GM23338 (cell line): ENCODE data around the gene ID3. TPM values are rescaled to one million over a fixed set of nuclear protein-coding genes. Genes with fewer than 3 reads are reported as not detected.
A peak's percentile ranks its signal among the peaks of the same experiment; 100 is the strongest.

Experiments
- ATAC-seq: fragments of 200-7000 bp; cut with Tn5 transposase; 3 replicates; pipeline ENCODE4 v1.9.1; 2020
- DNase-seq: peaks from one replicate; pipeline ENCODE4 v3.0.0-alpha.2; 2015; ENCODE audit warnings: low spot score
- H2AFZ ChIP-seq: fragments of 200-600 bp; sonication (generic); 2 replicates; pipeline ENCODE4 v1.8.0; 2016; ENCODE audit warnings: antibody characterized with exemption, mild to moderate bottlenecking, moderate library complexity
- H3F3A ChIP-seq: fragments of 200-600 bp; sonication (generic); replicated peaks from 2 replicates; pipeline ENCODE4 v1.8.0; 2017; ENCODE audit warnings: antibody characterized with exemption, mixed run types, low read depth
- H3K27ac ChIP-seq: fragments of 200-600 bp; sonication (generic); 2 replicates; pipeline ENCODE4 v1.6.1; 2016; ENCODE audit warnings: low read depth
- H3K27me3 ChIP-seq: fragments of 200-600 bp; sonication (generic); 2 replicates; pipeline ENCODE4 v1.8.0; 2016; ENCODE audit warnings: mild to moderate bottlenecking, mixed run types, moderate library complexity; ENCODE audit not compliant: insufficient read depth
- H3K36me3 ChIP-seq: fragments of 200-600 bp; sonication (generic); 2 replicates; pipeline ENCODE4 v1.8.0; 2016; ENCODE audit warnings: mild to moderate bottlenecking; ENCODE audit not compliant: insufficient read depth
- H3K4me1 ChIP-seq: fragments of 200-600 bp; sonication (generic); 2 replicates; pipeline ENCODE4 v1.8.0; 2016; ENCODE audit warnings: mild to moderate bottlenecking, moderate library complexity; ENCODE audit not compliant: insufficient read depth
- H3K4me2 ChIP-seq: fragments of 200-600 bp; sonication (generic); 2 replicates; pipeline ENCODE4 v1.7.1; 2017; ENCODE audit warnings: mixed run types
- H3K4me3 ChIP-seq: fragments of 200-600 bp; sonication (generic); 2 replicates; pipeline ENCODE4 v1.6.1; 2016; ENCODE audit warnings: mixed run types
- H3K79me2 ChIP-seq: fragments of 200-600 bp; sonication (generic); replicated peaks from 2 replicates; pipeline ENCODE4 v1.8.0; 2017; ENCODE audit warnings: mild to moderate bottlenecking; ENCODE audit not compliant: insufficient read depth
- H3K9me2 ChIP-seq: fragments of 200-600 bp; sonication (generic); 2 replicates; pipeline ENCODE4 v1.8.0; 2017; ENCODE audit not compliant: insufficient read depth
- H4K20me1 ChIP-seq: fragments of 200-600 bp; sonication (generic); replicated peaks from 2 replicates; pipeline ENCODE4 v1.8.0; 2017; ENCODE audit warnings: mild to moderate bottlenecking; ENCODE audit not compliant: insufficient read depth
- H3K27ac Mint-ChIP-seq: 2 replicates; pipeline ENCODE4 v1.8.0; 2020; ENCODE audit warnings: inconsistent platforms, mild to moderate bottlenecking, moderate library complexity, mixed read lengths
- H3K27me3 Mint-ChIP-seq: 3 replicates; pipeline ENCODE4 v1.8.0; 2022; ENCODE audit warnings: low read depth, mild to moderate bottlenecking, moderate library complexity, mixed read lengths, inconsistent platforms; ENCODE audit not compliant: insufficient read depth, poor library complexity
- H3K36me3 Mint-ChIP-seq: 3 replicates; pipeline ENCODE4 v1.8.0; 2021; ENCODE audit warnings: low read depth, mild to moderate bottlenecking, inconsistent platforms, moderate library complexity, mixed read lengths
- H3K4me1 Mint-ChIP-seq: 3 replicates; pipeline ENCODE4 v1.8.0; 2020; ENCODE audit warnings: mild to moderate bottlenecking, inconsistent platforms, mixed read lengths
- H3K4me3 Mint-ChIP-seq: 3 replicates; pipeline ENCODE4 v1.8.0; 2021; ENCODE audit warnings: moderate library complexity, mild to moderate bottlenecking, inconsistent platforms, mixed read lengths
- H3K9me3 Mint-ChIP-seq: 3 replicates; pipeline ENCODE4 v1.8.0; 2020; ENCODE audit warnings: moderate library complexity, mild to moderate bottlenecking, inconsistent platforms, mixed read lengths
- CREB1 ChIP-seq: fragments of 250-450 bp; sonication (Bioruptor Pico); IDR thresholded peaks from 2 replicates; pipeline ENCODE4 v1.5.0; 2020; ENCODE audit warnings: low read depth, mild to moderate bottlenecking, moderate library complexity
- CTCF ChIP-seq, 2 experiments: fragments of 200-600 bp in 1 of 2; sonication (generic) in 1 of 2; conservative IDR thresholded peaks; 2 replicates each; pipeline versions ENCODE4 v1.5.1 to v1.6.1; 2016 to 2017; ENCODE audit warnings: antibody characterized with exemption in 2 of 2, low read depth in 2 of 2, mild to moderate bottlenecking in 2 of 2, moderate library complexity in 1 of 2
- ETS1 ChIP-seq: IDR thresholded peaks from 2 replicates; pipeline ENCODE4 v1.6.1; 2016; ENCODE audit warnings: antibody characterized with exemption
- EZH2phosphoT487 ChIP-seq: fragments of 200-600 bp; sonication (generic); IDR thresholded peaks from one replicate; pipeline ENCODE4 v1.8.1; 2018; ENCODE audit warnings: antibody characterized with exemption; ENCODE audit not compliant: unreplicated experiment
- JUNB ChIP-seq: IDR thresholded peaks from one replicate; pipeline ENCODE4 v1.6.1; 2016; ENCODE audit warnings: antibody characterized with exemption; ENCODE audit not compliant: unreplicated experiment
- POLR2AphosphoS5 ChIP-seq: IDR thresholded peaks from 2 replicates; pipeline ENCODE4 v1.6.1; 2016; ENCODE audit warnings: antibody characterized with exemption, low read depth
- STAT1 ChIP-seq: IDR thresholded peaks from one replicate; pipeline ENCODE4 v1.6.1; 2016; ENCODE audit warnings: antibody characterized with exemption; ENCODE audit not compliant: unreplicated experiment
- ZNF331 ChIP-seq: fragments of 250-450 bp; sonication (Bioruptor Pico); IDR thresholded peaks from 2 replicates; pipeline ENCODE4 v1.5.0; 2020; ENCODE audit warnings: low read depth, mild to moderate bottlenecking, moderate library complexity
- ZNF462 ChIP-seq: fragments of 250-450 bp; sonication (Bioruptor Pico); IDR thresholded peaks from 2 replicates; pipeline ENCODE4 v1.5.0; 2020; ENCODE audit warnings: mild to moderate bottlenecking, moderate library complexity
- polyA plus RNA-seq: library from polyadenylated mRNA; unstranded; fragments of >200 nt; fragmentation: Nextera tagmentation; extraction: Ambion mirVana; gene quantifications from 2 replicates; pipeline ENCODE4 v1.2.1, GENCODE V29; 2016
- total RNA-seq: library from RNA; depleted of rRNA; stranded (reverse); fragments of >200 nt; shearing (Covaris generic); gene quantifications from 2 replicates; pipeline ENCODE4 v1.2.3, GENCODE V29; 2014

The ID3 gene
- total and polyA plus RNA-seq, 2 experiments from 2014 or later = 164 to 345 TPM

- no peaks in the 10 kb centered on the region for H3K9me2 ChIP-seq
- TF ChIP-seq STAT1 (no peak), JUNB (no peak), ZNF462 (CRISPR knock-in tag) (no peak)
- H3K4me2 ChIP-seq = peak overlapping the region; percentile 74
- Mint-ChIP-seq H3K4me3 (peak overlapping the region; percentile 83), H3K9me3 (no peaks in the 10 kb centered on the region), H3K27ac (peak overlapping the region; percentile 52; the same call in 1 of the 2 replicates), H3K4me1 (peaks cover 27% of the 10 kb centered on the region), H3K27me3 (peaks cover 34% of the 10 kb centered on the region), H3K36me3 (no peaks in the 10 kb centered on the region)
- H4K20me1 ChIP-seq = no peaks in the 10 kb centered on the region
- H2AFZ ChIP-seq = peak overlapping the region; percentile 99
- peaks cover 15% of the 10 kb centered on the region; the same call in 1 of the 2 replicates for H3K4me1 ChIP-seq
- ATAC-seq = no peak
- H3K4me3 ChIP-seq = peak overlapping the region; percentile 70
- peaks cover 42% of the 10 kb centered on the region for H3K27me3 ChIP-seq
- H3K27ac ChIP-seq = peak overlapping the region; percentile 30; the same call in 1 of the 2 replicates
- H3K36me3 ChIP-seq = no peaks in the 10 kb centered on the region
- no peaks in the 10 kb centered on the region for H3K79me2 ChIP-seq
- DNase-seq = no peak
- H3F3A ChIP-seq = peaks cover 12% of the 10 kb centered on the region; the same call in 1 of the 2 replicates
Measured at GRCh38 chr1:23531562-23532094, 27.7 kb downstream of the ID3 start.

- peak within 1 kb of the TSS; percentile 83 for H3K4me3 Mint-ChIP-seq
- peaks cover 12% of the 10 kb centered on the region; the same call in 1 of the 2 replicates for H3F3A ChIP-seq
- DNase-seq = peak; percentile 94
- peaks cover 42% of the 10 kb centered on the region for H3K27me3 ChIP-seq
- TF ChIP-seq EZH2phosphoT487 = no peak
- TF ChIP-seq ETS1 = no peak
- no peak for TF ChIP-seq ZNF331
- TF ChIP-seq JUNB = no peak
- TF ChIP-seq CTCF (conservative IDR thresholded peaks at IDR 0.05; ENCODE audit: low read depth in 2 of 2) = peak in 1 of 2 experiments; percentile 44; a peak in 1 of 4 replicates
- TF ChIP-seq CREB1 (CRISPR knock-in tag) = no peak
- TF ChIP-seq POLR2AphosphoS5 = peak; percentile 47
- H3K79me2 ChIP-seq = no peaks in the 10 kb centered on the region
- no peaks in the 10 kb centered on the region for H3K9me3 Mint-ChIP-seq
- H3K27ac ChIP-seq = peak within 1 kb of the TSS; percentile 30; the same call in 1 of the 2 replicates
- H4K20me1 ChIP-seq = no peaks in the 10 kb centered on the region
- peak within 1 kb of the TSS; percentile 99 for H2AFZ ChIP-seq
- H3K4me2 ChIP-seq = peak within 1 kb of the TSS; percentile 87
- H3K9me2 ChIP-seq = no peaks in the 10 kb centered on the region
- peak within 1 kb of the TSS; percentile 52; the same call in 1 of the 2 replicates for H3K27ac Mint-ChIP-seq
- H3K4me1 Mint-ChIP-seq = peaks cover 33% of the 10 kb centered on the region
- peaks cover 19% of the 10 kb centered on the region; the same call in 1 of the 2 replicates for H3K4me1 ChIP-seq
- H3K4me3 ChIP-seq = peak within 1 kb of the TSS; percentile 70
- no peaks in the 10 kb centered on the region for H3K36me3 ChIP-seq
- peak; percentile 89 for ATAC-seq
- no peaks in the 10 kb centered on the region for H3K36me3 Mint-ChIP-seq
- H3K27me3 Mint-ChIP-seq = peaks cover 30% of the 10 kb centered on the region
Measured at GRCh38 chr1:23530747-23531561, 28.3 kb downstream of the ID3 start, which contains the start of gene E2F2. Gene E2F2, minus strand, starts transcription at chr1:23531233. Its CDS starts 440 bp downstream, at chr1:23530793.
